Transverse colon (tissue), 3 donors: ENCODE data around the gene OR9I1.

Experiments
- POLR2A ChIP-seq: fragments of 450-650 bp; IDR thresholded peaks from one replicate; pipeline ENCODE4 v1.6.1; 2016; ENCODE audit warnings: antibody characterized with exemption, mild to moderate bottlenecking, moderate library complexity
- TF ChIP-seq, protein P1 (sequence below), 5 experiments: fragments of 200-600 bp in 3 of 5; fragments of 450-650 bp in 2 of 5; sonication (generic) in 3 of 5; IDR thresholded peaks; 1 replicate in 2 of 5; 2 replicates in 3 of 5; pipeline ENCODE4 v1.5.1; 2016 to 2017; ENCODE audit warnings: antibody characterized with exemption in 5 of 5, inconsistent platforms in 3 of 5, mild to moderate bottlenecking in 2 of 5, moderate library complexity in 1 of 5

DNA sequence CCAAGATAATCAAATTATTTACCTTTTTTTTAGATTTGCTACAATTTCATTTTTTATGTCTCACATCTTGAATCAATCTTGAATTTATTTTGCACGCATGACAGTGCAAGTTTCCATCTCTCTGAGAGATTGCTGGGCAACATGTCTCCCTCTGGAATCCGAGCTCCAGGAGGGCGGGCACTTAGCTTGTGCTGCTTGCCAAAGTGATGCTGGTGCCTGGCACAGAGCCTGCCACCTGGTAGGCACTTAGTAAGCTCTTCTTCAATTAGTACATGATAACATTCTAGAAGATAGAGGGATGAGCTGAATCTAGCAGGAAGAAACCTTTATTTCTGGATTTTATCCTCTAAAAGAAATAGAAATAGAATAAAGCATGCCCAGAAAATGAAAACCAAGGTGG, 27.5 kb upstream of the OR9I1 start:
- TF ChIP-seq, protein P1, sequence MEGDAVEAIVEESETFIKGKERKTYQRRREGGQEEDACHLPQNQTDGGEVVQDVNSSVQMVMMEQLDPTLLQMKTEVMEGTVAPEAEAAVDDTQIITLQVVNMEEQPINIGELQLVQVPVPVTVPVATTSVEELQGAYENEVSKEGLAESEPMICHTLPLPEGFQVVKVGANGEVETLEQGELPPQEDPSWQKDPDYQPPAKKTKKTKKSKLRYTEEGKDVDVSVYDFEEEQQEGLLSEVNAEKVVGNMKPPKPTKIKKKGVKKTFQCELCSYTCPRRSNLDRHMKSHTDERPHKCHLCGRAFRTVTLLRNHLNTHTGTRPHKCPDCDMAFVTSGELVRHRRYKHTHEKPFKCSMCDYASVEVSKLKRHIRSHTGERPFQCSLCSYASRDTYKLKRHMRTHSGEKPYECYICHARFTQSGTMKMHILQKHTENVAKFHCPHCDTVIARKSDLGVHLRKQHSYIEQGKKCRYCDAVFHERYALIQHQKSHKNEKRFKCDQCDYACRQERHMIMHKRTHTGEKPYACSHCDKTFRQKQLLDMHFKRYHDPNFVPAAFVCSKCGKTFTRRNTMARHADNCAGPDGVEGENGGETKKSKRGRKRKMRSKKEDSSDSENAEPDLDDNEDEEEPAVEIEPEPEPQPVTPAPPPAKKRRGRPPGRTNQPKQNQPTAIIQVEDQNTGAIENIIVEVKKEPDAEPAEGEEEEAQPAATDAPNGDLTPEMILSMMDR (IDR thresholded peaks at IDR 0.05) = no peak
- TF ChIP-seq POLR2A = no peak
